K562 (cell line): ENCODE data around the gene SH3BP5. TPM values are rescaled to one million over a fixed set of nuclear protein-coding genes. Genes with fewer than 3 reads are reported as not detected.

ENCODE experiments used
- ARID1B ChIP-seq: fragments of 450-650 bp; IDR thresholded peaks from 2 replicates; pipeline ENCODE4 v1.6.1; 2016; ENCODE audit warnings: antibody characterized with exemption, mild to moderate bottlenecking, inconsistent platforms
- CBFB ChIP-seq: sonication (generic); formaldehyde crosslinking; IDR thresholded peaks from 2 replicates; pipeline ENCODE4 v1.4.0; 2020; ENCODE audit warnings: mild to moderate bottlenecking, missing genetic modification reagents
- CREB5 ChIP-seq: fragments of 250-450 bp; sonication (Bioruptor Pico); IDR thresholded peaks from 2 replicates; pipeline ENCODE4 v1.5.0; 2020; ENCODE audit warnings: mild to moderate bottlenecking
- L3MBTL2 ChIP-seq: fragments of 450-650 bp; IDR thresholded peaks from 2 replicates; pipeline ENCODE4 v1.6.1; 2016; ENCODE audit warnings: mild to moderate bottlenecking, moderate library complexity
- MYC ChIP-seq, 2 experiments: fragments of 250-450 bp in 1 of 2; sonication (Bioruptor Pico) in 1 of 2; IDR thresholded peaks; 2 replicates each; pipeline versions ENCODE4 v1.5.1 to v1.6.1; 2012 to 2021; ENCODE audit warnings: low read depth in 2 of 2, borderline replicate concordance in 1 of 2, improper control_type of control experiment in 1 of 2, low read length in 1 of 2, mild to moderate bottlenecking in 1 of 2, moderate library complexity in 1 of 2
- NCOR1 ChIP-seq: fragments of 450-650 bp; IDR thresholded peaks from 2 replicates; pipeline ENCODE4 v1.6.1; 2016; ENCODE audit warnings: mild to moderate bottlenecking, moderate library complexity
- POLR2AphosphoS2 ChIP-seq: IDR thresholded peaks from 2 replicates; pipeline ENCODE4 v1.6.1; 2012; ENCODE audit warnings: low read length, improper control_type of control experiment
- SFPQ ChIP-seq: fragments of 200-400 bp; formaldehyde crosslinking; IDR thresholded peaks from 2 replicates; pipeline ENCODE4 v1.6.1; 2017; ENCODE audit warnings: mild to moderate bottlenecking, low read depth, low read length, moderate library complexity
- SIX5 ChIP-seq, 2 experiments: IDR thresholded peaks; 2 replicates each; pipeline ENCODE4 v1.6.1; 2011; ENCODE audit warnings: low read length in 2 of 2, borderline replicate concordance in 1 of 2, low read depth in 1 of 2, mild to moderate bottlenecking in 1 of 2, moderate library complexity in 1 of 2; ENCODE audit not compliant: insufficient read depth in 1 of 2
- SMAD1 ChIP-seq: fragments of 150-350 bp; IDR thresholded peaks from 2 replicates; pipeline ENCODE4 v1.6.1; 2014; ENCODE audit warnings: low read length, low read depth; ENCODE audit not compliant: partially characterized antibody
- SMAD2 ChIP-seq: fragments of 150-350 bp; IDR thresholded peaks from 2 replicates; pipeline ENCODE4 v1.6.1; 2014; ENCODE audit warnings: low read depth, mild to moderate bottlenecking, low read length
- SMAD4 ChIP-seq: fragments of 250-450 bp; sonication (Bioruptor Pico); conservative IDR thresholded peaks from 2 replicates; pipeline ENCODE4 v1.8.0; 2021; ENCODE audit warnings: inconsistent platforms, mild to moderate bottlenecking, moderate library complexity
- SRSF7 ChIP-seq: fragments of 200-400 bp; formaldehyde crosslinking; optimal IDR thresholded peaks from 2 replicates; pipeline ENCODE3; 2017; ENCODE audit warnings: mild to moderate bottlenecking, low read depth, low read length
- TEAD1 ChIP-seq, 2 experiments: fragments of 450-650 bp in 1 of 2; sonication (generic) in 1 of 2; formaldehyde crosslinking; IDR thresholded peaks; 2 replicates each; pipeline versions ENCODE4 v1.4.0 to v1.8.0; 2020 to 2022; ENCODE audit warnings: mild to moderate bottlenecking in 2 of 2, missing genetic modification reagents in 1 of 2
- TEAD4 ChIP-seq, 2 experiments: sonication (generic) in 1 of 2; formaldehyde crosslinking in 1 of 2; IDR thresholded peaks; 2 replicates each; pipeline versions ENCODE4 v1.6.1 to v1.8.0; 2012 to 2022; ENCODE audit warnings: borderline replicate concordance in 1 of 2, inconsistent platforms in 1 of 2, low read length in 1 of 2, mild to moderate bottlenecking in 1 of 2, missing genetic modification reagents in 1 of 2
- ZBTB26 ChIP-seq: fragments of 450-650 bp; formaldehyde crosslinking; IDR thresholded peaks from 2 replicates; pipeline ENCODE4 v1.4.0; 2022; ENCODE audit warnings: missing genetic modification characterization
- ZNF12 ChIP-seq: sonication (generic); formaldehyde crosslinking; IDR thresholded peaks from 2 replicates; pipeline ENCODE4 v1.4.0; 2020; ENCODE audit warnings: mild to moderate bottlenecking, missing genetic modification reagents
- polyA plus RNA-seq, 8 experiments: library from polyadenylated mRNA; depleted of rRNA in 4 of 8; stranded (reverse) in 5 of 8; unstranded in 3 of 8; fragments of >200 nt; fragmentation: Nextera tagmentation in 2 of 8; fragmentation: Illumina TruSeq in 1 of 8; extraction: Ambion mirVana in 2 of 8; extraction: Trizol in 1 of 8; gene quantifications; 2 replicates each; pipeline versions ENCODE4 v1.2.1 to v1.2.3, GENCODE V29; 2011 to 2014; ENCODE audit warnings: inconsistent platforms in 1 of 8, missing spikeins in 1 of 8
- total RNA-seq, 7 experiments: library from RNA; depleted of rRNA in 6 of 7; stranded (reverse); fragments of >200 nt in 6 of 7; fragmentation: Illumina TruSeq in 2 of 7; extraction: Trizol in 2 of 7; gene quantifications; 2 replicates each; pipeline versions ENCODE4 v1.2.1 to v1.2.3, GENCODE V29; 2011 to 2021; ENCODE audit warnings: low replicate concordance in 1 of 7
- TF ChIP-seq, protein P1 (sequence below): sonication (generic); formaldehyde crosslinking; IDR thresholded peaks from 2 replicates; pipeline ENCODE4 v1.8.1; 2023; ENCODE audit warnings: mild to moderate bottlenecking, missing genetic modification reagents
- TF ChIP-seq, protein P2 (sequence below): fragments of 250-450 bp; sonication (Bioruptor Pico); IDR thresholded peaks from 2 replicates; pipeline ENCODE4 v1.4.0; 2020; ENCODE audit warnings: mild to moderate bottlenecking, moderate library complexity

The SH3BP5 gene
- total and polyA plus RNA-seq, 9 of the 15 experiments (the other 6 are each of a cell fraction or from before 2014, with no cell fraction given), result 2.9 to 29.0 (median 14.9) TPM

DNA sequence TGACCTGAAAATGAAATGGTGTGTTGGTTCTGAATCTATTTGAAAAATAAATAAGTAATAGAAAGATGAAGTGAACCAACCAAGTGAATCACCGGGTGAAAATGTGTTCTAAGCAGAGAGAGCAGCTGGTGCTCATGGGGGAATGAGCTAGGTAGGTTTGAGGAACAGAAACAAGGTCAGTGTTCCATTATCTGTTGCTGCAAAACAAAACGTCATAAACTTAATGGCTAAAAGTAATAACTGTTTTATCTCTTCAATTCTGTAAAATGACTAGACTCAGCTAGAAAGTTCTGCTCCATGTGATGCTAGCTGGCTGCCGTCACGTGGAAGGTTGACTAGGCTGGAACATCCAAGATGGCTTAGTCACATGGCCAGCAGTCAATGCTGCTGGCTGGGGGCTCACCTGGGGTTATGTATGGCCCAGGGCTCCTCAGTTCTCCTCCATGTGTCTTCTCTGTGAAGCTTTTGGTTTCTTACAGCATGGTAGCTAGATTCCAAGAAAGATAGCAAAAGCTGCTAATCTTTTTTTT is 13.3 kb upstream of the SH3BP5 start (continued):
- TF ChIP-seq SMAD1, result no peak
- TF ChIP-seq, protein P1, sequence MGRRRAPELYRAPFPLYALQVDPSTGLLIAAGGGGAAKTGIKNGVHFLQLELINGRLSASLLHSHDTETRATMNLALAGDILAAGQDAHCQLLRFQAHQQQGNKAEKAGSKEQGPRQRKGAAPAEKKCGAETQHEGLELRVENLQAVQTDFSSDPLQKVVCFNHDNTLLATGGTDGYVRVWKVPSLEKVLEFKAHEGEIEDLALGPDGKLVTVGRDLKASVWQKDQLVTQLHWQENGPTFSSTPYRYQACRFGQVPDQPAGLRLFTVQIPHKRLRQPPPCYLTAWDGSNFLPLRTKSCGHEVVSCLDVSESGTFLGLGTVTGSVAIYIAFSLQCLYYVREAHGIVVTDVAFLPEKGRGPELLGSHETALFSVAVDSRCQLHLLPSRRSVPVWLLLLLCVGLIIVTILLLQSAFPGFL, result no peak
- no peak for TF ChIP-seq SMAD2
- peak; percentile 83 for TF ChIP-seq L3MBTL2
- TF ChIP-seq SIX5 (IDR thresholded peaks at IDR 0.05; ENCODE audit: borderline replicate concordance in 1 of 2, insufficient read depth in 1 of 2, low read depth in 1 of 2, low read length in 2 of 2), result no peak
- TF ChIP-seq SRSF7, result no peak
- no peak for TF ChIP-seq POLR2AphosphoS2
- 0 out of 2 replicates have a peak, but pooled peaks have one; percentile 61 for TF ChIP-seq SMAD4 (CRISPR knock-in tag)
- TF ChIP-seq ARID1B, result no peak
- TF ChIP-seq, protein P2, sequence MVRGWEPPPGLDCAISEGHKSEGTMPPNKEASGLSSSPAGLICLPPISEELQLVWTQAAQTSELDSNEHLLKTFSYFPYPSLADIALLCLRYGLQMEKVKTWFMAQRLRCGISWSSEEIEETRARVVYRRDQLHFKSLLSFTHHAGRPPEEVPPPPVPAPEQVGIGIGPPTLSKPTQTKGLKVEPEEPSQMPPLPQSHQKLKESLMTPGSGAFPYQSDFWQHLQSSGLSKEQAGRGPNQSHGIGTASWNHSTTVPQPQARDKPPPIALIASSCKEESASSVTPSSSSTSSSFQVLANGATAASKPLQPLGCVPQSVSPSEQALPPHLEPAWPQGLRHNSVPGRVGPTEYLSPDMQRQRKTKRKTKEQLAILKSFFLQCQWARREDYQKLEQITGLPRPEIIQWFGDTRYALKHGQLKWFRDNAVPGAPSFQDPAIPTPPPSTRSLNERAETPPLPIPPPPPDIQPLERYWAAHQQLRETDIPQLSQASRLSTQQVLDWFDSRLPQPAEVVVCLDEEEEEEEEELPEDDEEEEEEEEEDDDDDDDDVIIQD (CRISPR knock-in tag), result no peak
- TF ChIP-seq ZNF12 (CRISPR knock-in tag), result no peak
- TF ChIP-seq CREB5 (CRISPR knock-in tag), result no peak
- TF ChIP-seq SFPQ, result no peak
- TF ChIP-seq TEAD4 (IDR thresholded peaks at IDR 0.05; ENCODE audit: low read length), result no peak
- TF ChIP-seq TEAD4 (CRISPR knock-in tag; IDR thresholded peaks at IDR 0.05; ENCODE audit: borderline replicate concordance), result no peak
- peak; percentile 52; the same call in 1 of the 2 replicates for TF ChIP-seq MYC (IDR thresholded peaks at IDR 0.05; ENCODE audit: low read depth, low read length)
- TF ChIP-seq MYC (CRISPR knock-in tag; IDR thresholded peaks at IDR 0.05; ENCODE audit: borderline replicate concordance, low read depth), result no peak
- no peak for TF ChIP-seq TEAD1 (CRISPR knock-in tag; IDR thresholded peaks at IDR 0.05)
- no peak for TF ChIP-seq CBFB
- TF ChIP-seq NCOR1, result no peak
- TF ChIP-seq ZBTB26 (CRISPR knock-in tag), result no peak
